Measurements from ENCODE around the gene RASGRF1. TPM values are rescaled to one million over a fixed set of nuclear protein-coding genes. Genes with fewer than 3 reads are reported as not detected.

The RASGRF1 gene
- total RNA-seq, 4 donors from 2014 or later = 0.14 to 0.75 (median 0.64) TPM; not detected in 1

- Histone ChIP-seq H3K4me3 (no peak overlapping the region), H3K27ac (no peak overlapping the region), H3K9me3 (no peaks in the 10 kb centered on the region), H3K36me3 (peaks cover 0 to 23% (median 2%) of the 10 kb centered on the region in 4 donors), H3K4me1 (no peaks in the 10 kb centered on the region), H3K27me3 (no peaks in the 10 kb centered on the region)
- TF ChIP-seq POLR2A (IDR thresholded peaks at IDR 0.05) = no peak
- no peak for TF ChIP-seq EP300 (IDR thresholded peaks at IDR 0.05; ENCODE audit: low read depth)
- no peak for TF ChIP-seq POLR2AphosphoS5 (IDR thresholded peaks at IDR 0.05)
- no peak for TF ChIP-seq CTCF (IDR thresholded peaks at IDR 0.05)
- no peak for DNase-seq
- 90 to 92% methylated on average over 9 to 18 of the region's 18 CpGs for WGBS, 2 donors (ENCODE audit: low coverage in 1 of 2)
- in situ Hi-C loops (cut with MboI; ENCODE audit: low pct_ligation_motif_present in 1 of 4, low pct_unique_long_range_greater_than_20kb in 1 of 4, low sequenced_read_pairs in 3 of 4) (loop anchor here in 3 of 4 donors (25.0 kb wide), 1 partner anchor 264 kb away; no protein-coding TSS in a partner anchor), intact Hi-C loops (cut with DNase I; ENCODE audit: low total_unique reads) (no loop called here)
Measured at GRCh38 chr15:78923480-78924360, 166.9 kb downstream of the RASGRF1 start.

GRCh38 chr15:78923015-78923414, 167.6 kb downstream of the RASGRF1 start:
- H3K27ac ChIP-seq = no peak overlapping the region
- 66 to 77% methylated on average over 6 to 7 of the region's 7 CpGs for WGBS, 2 donors (ENCODE audit: low coverage in 1 of 2)
- intact Hi-C loops (cut with DNase I; ENCODE audit: low total_unique reads) = no loop called here

GRCh38 chr15:78922527-78922926, 168.1 kb downstream of the RASGRF1 start:
- H3K4me3 ChIP-seq = no peak overlapping the region
- no peaks in the 10 kb centered on the region for H3K27me3 ChIP-seq
- TF ChIP-seq CTCF (IDR thresholded peaks at IDR 0.05) (no peak), POLR2AphosphoS5 (IDR thresholded peaks at IDR 0.05) (no peak), EP300 (IDR thresholded peaks at IDR 0.05; ENCODE audit: low read depth) (no peak), POLR2A (IDR thresholded peaks at IDR 0.05) (no peak)
- no peak for DNase-seq
- WGBS, 2 donors (ENCODE audit: low coverage in 1 of 2) = 84% methylated on average over 7 of the region's 7 CpGs; no CpG with 5 or more reads in 1 of the 2 donors
- H3K27ac ChIP-seq = no peak overlapping the region
- peaks cover 0 to 23% (median 2%) of the 10 kb centered on the region in 4 donors for H3K36me3 ChIP-seq
- peaks cover 0 to 3% (median under 1%) of the 10 kb centered on the region in 4 donors for H3K4me1 ChIP-seq
- in situ Hi-C loops (cut with MboI; ENCODE audit: low pct_ligation_motif_present in 1 of 4, low pct_unique_long_range_greater_than_20kb in 1 of 4, low sequenced_read_pairs in 3 of 4) = loop anchor here in 3 of 4 donors (25.0 kb wide), 1 partner anchor 265 kb away; no protein-coding TSS in a partner anchor
- intact Hi-C loops (cut with DNase I; ENCODE audit: low total_unique reads) = no loop called here
- no peaks in the 10 kb centered on the region for H3K9me3 ChIP-seq

More at GRCh38 chr15:78923015-78923414, 167.6 kb downstream of the RASGRF1 start:
- no peaks in the 10 kb centered on the region for H3K4me1 ChIP-seq
- no peak for DNase-seq
- TF ChIP-seq EP300 (IDR thresholded peaks at IDR 0.05; ENCODE audit: low read depth) (no peak), POLR2A (IDR thresholded peaks at IDR 0.05) (no peak), CTCF (IDR thresholded peaks at IDR 0.05) (no peak), POLR2AphosphoS5 (IDR thresholded peaks at IDR 0.05) (no peak)
- no peaks in the 10 kb centered on the region for H3K27me3 ChIP-seq
- no peaks in the 10 kb centered on the region for H3K9me3 ChIP-seq
- peaks cover 0 to 23% (median 2%) of the 10 kb centered on the region in 4 donors for H3K36me3 ChIP-seq
- no peak overlapping the region for H3K4me3 ChIP-seq
- in situ Hi-C loops (cut with MboI; ENCODE audit: low pct_ligation_motif_present in 1 of 4, low pct_unique_long_range_greater_than_20kb in 1 of 4, low sequenced_read_pairs in 3 of 4) = loop anchor here in 3 of 4 donors (25.0 kb wide), 1 partner anchor 264 kb away; no protein-coding TSS in a partner anchor

- Histone ChIP-seq H3K4me1 (peaks cover 0 to 7% (median 2%) of the 10 kb centered on the region in 4 donors), H3K9me3 (no peaks in the 10 kb centered on the region), H3K27me3 (no peaks in the 10 kb centered on the region), H3K36me3 (peaks cover 0 to 23% (median 2%) of the 10 kb centered on the region in 4 donors), H3K4me3 (no peak overlapping the region), H3K27ac (no peak overlapping the region)
- 94 to 100% methylated on average over 1 to 14 of the region's 14 CpGs for WGBS, 2 donors (ENCODE audit: low coverage in 1 of 2)
- no peak for DNase-seq
- intact Hi-C loops (cut with DNase I; ENCODE audit: low total_unique reads) (no loop called here), in situ Hi-C loops (cut with MboI; ENCODE audit: low pct_ligation_motif_present in 1 of 4, low pct_unique_long_range_greater_than_20kb in 1 of 4, low sequenced_read_pairs in 3 of 4) (loop anchor here in 3 of 4 donors (25.0 kb wide), 1 partner anchor 265 kb away; no protein-coding TSS in a partner anchor)
- TF ChIP-seq POLR2A (IDR thresholded peaks at IDR 0.05) = no peak
- no peak for TF ChIP-seq EP300 (IDR thresholded peaks at IDR 0.05; ENCODE audit: low read depth)
- TF ChIP-seq CTCF (IDR thresholded peaks at IDR 0.05) = no peak
- TF ChIP-seq POLR2AphosphoS5 (IDR thresholded peaks at IDR 0.05) = no peak
Measured at GRCh38 chr15:78921940-78922339, 168.6 kb downstream of the RASGRF1 start.
